Measurements from ENCODE around the gene SIDT1. TPM values are rescaled to one million over a fixed set of nuclear protein-coding genes. Genes with fewer than 3 reads are reported as not detected.

Gene SIDT1
- total RNA-seq, 6 experiments from 2014 or later = 0.25 to 0.53 (median 0.35) TPM

GRCh38 chr3:113654310-113654709 lies 122.0 kb downstream of the SIDT1 start:
- no peak for ATAC-seq
- DNase-seq = no peak
- peaks cover 0 to 1% (median under 1%) of the 10 kb centered on the region in 4 donors for H3K36me3 ChIP-seq
- TF ChIP-seq CTCF (IDR thresholded peaks at IDR 0.05) (no peak), POLR2A (IDR thresholded peaks at IDR 0.05) (no peak)
- H3K9me3 ChIP-seq = no peaks in the 10 kb centered on the region
- intact Hi-C loops (cut with DNase I) = no loop called here
- no peak overlapping the region for H3K27ac ChIP-seq
- no peaks in the 10 kb centered on the region for H3K27me3 ChIP-seq
- H3K4me3 ChIP-seq = no peak overlapping the region
- 92% methylated on average over 1 of the region's 1 CpG for WGBS (ENCODE audit: insufficient coverage, low coverage, low lambda C conversion rate, missing lambda C conversion rate)
- peaks cover 0 to 5% (median 0%) of the 10 kb centered on the region in 4 donors for H3K4me1 ChIP-seq

DNA sequence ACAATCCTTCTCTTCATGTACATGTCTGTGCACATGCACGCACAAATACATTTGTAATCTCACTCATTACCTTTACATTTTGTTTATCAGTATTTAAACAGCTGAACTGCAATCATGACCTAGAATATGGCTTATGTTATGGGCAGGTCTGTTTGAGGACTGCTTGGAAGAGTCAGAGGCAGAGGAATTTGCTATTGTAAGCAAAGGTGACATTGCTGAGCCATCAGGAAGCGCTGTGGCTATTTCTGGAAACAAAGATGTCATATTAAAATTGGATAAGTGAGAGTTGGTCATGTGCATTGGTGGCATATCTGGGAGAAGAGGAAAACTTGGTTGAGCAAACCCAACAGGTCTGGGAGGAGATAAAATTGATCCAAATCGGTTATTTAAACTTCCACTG lies 122.5 kb downstream of the SIDT1 start:
- TF ChIP-seq POLR2A (IDR thresholded peaks at IDR 0.05) = no peak
- TF ChIP-seq CTCF (IDR thresholded peaks at IDR 0.05) = no peak
- Histone ChIP-seq H3K4me3 (no peak overlapping the region), H3K36me3 (peaks cover 0 to 7% (median 3%) of the 10 kb centered on the region in 4 donors), H3K4me1 (peaks cover 0 to 5% (median 0%) of the 10 kb centered on the region in 4 donors), H3K9me3 (no peaks in the 10 kb centered on the region), H3K27me3 (no peaks in the 10 kb centered on the region), H3K27ac (peak overlapping the region in 1 of 3 donors; percentile 5)
- no peak for DNase-seq
- peak in 3 of 4 donors; percentile 22 to 87 (median 57) for ATAC-seq
- intact Hi-C loops (cut with DNase I) = no loop called here
- 49% methylated on average over 3 of the region's 3 CpGs for WGBS (ENCODE audit: insufficient coverage, low coverage, low lambda C conversion rate, missing lambda C conversion rate)

GRCh38 chr3:113658107-113658506 lies 125.8 kb downstream of the SIDT1 start:
- no peak for TF ChIP-seq CTCF (IDR thresholded peaks at IDR 0.05)

DNA sequence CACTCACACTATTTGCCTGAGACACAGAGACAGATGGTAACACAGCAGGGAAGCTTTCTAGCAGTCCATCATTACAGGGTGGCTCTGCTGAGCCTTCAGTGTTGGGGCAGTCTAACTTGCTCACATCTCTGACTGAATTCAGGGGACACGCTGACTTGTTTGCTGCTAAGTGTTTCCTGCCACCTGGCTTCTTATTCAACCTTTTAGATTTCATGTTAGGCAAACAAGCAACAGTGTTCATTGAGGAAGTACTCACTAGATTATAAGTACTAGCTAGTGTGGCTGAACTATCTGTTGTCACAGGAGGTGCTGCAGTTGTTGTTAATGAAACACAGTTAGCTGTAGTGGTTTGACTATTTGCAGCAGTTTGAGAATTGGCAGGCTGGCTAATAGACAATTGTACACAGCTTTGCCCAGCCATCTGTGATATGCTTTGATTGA lies 126.8 kb downstream of the SIDT1 start:
- no peak overlapping the region for H3K27ac ChIP-seq
- H3K27me3 ChIP-seq = no peaks in the 10 kb centered on the region
- no peaks in the 10 kb centered on the region for H3K9me3 ChIP-seq
- peaks cover 0 to 32% (median 11%) of the 10 kb centered on the region in 4 donors for H3K4me1 ChIP-seq
- H3K36me3 ChIP-seq = peaks cover 0 to 10% (median 5%) of the 10 kb centered on the region in 4 donors
- no peak overlapping the region for H3K4me3 ChIP-seq
- intact Hi-C loops (cut with DNase I) = no loop called here
- ATAC-seq = no peak
- TF ChIP-seq POLR2A (IDR thresholded peaks at IDR 0.05) (no peak), CTCF (IDR thresholded peaks at IDR 0.05) (no peak)
- no peak for DNase-seq
- 100% methylated on average over 1 of the region's 1 CpG for WGBS (ENCODE audit: insufficient coverage, low coverage, low lambda C conversion rate, missing lambda C conversion rate)

More at GRCh38 chr3:113658107-113658506, 125.8 kb downstream of the SIDT1 start:
- no peak overlapping the region for H3K4me3 ChIP-seq
- WGBS (ENCODE audit: insufficient coverage, low coverage, low lambda C conversion rate, missing lambda C conversion rate) = 92% methylated on average over 3 of the region's 3 CpGs
- H3K4me1 ChIP-seq = peaks cover 0 to 30% (median 7%) of the 10 kb centered on the region in 4 donors
- intact Hi-C loops (cut with DNase I) = no loop called here
- no peak overlapping the region for H3K27ac ChIP-seq
- no peaks in the 10 kb centered on the region for H3K9me3 ChIP-seq
- DNase-seq = no peak
- no peak for ATAC-seq
- H3K36me3 ChIP-seq = peaks cover 0 to 10% (median 5%) of the 10 kb centered on the region in 4 donors
- no peaks in the 10 kb centered on the region for H3K27me3 ChIP-seq

Measured in right lobe of liver (tissue), 6 donors.